TTC549 (cell line): ENCODE measurements around the gene VGLL4.
A peak's percentile ranks its signal among the peaks of the same experiment; 100 is the strongest.
"Not testable (repeated sequence)": the region's sequence is repeated elsewhere in the genome, so short reads cannot be mapped to it uniquely, and the experiment has no call there.

ENCODE experiments used
- FAIRE-seq: peaks from 2 replicates; lab custom pipeline; 2012; peaks lifted over from hg19 to GRCh38; lab: Jason Lieb, UNC

The VGLL4 gene, protein sequence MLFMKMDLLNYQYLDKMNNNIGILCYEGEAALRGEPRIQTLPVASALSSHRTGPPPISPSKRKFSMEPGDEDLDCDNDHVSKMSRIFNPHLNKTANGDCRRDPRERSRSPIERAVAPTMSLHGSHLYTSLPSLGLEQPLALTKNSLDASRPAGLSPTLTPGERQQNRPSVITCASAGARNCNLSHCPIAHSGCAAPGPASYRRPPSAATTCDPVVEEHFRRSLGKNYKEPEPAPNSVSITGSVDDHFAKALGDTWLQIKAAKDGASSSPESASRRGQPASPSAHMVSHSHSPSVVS

DNA sequence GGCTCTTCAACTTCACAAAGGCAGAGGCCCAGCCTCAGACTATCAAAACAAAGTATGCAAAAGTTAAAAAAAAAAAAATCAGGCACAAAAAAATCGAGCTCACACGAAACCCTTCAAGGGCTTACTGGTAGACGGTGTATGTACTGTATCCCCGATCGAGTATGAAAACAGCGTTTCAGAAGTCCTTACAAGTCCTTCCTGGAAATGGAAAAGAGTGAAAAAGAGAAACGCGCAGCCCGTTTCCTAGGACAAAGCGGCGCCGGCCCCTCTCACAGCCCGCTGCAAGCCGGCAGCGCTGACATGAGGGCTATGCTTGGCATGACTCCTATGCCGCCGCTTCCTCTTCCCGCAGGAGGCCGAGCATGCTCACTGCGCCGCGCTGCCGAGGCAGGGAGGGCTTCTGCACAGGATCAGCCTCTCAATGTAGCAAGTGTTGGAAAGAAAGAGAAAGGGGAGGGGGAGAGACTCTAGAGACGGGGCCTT, at the start of gene VGLL4:
VGLL4 (minus strand) TSS at position 311 of the 483 bp plus-strand sequence. CDS start 397 bp downstream, outside the sequence.
- peak; percentile 29 for FAIRE-seq

DNA sequence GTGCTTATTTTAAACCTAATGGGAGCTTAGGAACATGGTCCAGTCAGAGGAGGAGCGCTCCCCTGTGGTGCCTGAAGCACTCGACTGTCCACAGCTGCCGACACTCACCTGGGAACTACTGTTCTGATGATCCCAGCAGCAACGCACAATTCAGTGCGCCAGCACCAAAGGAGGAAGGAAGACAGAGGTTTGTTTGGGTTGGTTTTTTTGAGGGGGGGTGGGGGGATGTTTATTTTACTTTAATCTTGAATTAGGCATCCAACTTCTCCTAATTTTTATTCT, 48.8 kb upstream of the VGLL4 start:
- no peak for FAIRE-seq

DNA sequence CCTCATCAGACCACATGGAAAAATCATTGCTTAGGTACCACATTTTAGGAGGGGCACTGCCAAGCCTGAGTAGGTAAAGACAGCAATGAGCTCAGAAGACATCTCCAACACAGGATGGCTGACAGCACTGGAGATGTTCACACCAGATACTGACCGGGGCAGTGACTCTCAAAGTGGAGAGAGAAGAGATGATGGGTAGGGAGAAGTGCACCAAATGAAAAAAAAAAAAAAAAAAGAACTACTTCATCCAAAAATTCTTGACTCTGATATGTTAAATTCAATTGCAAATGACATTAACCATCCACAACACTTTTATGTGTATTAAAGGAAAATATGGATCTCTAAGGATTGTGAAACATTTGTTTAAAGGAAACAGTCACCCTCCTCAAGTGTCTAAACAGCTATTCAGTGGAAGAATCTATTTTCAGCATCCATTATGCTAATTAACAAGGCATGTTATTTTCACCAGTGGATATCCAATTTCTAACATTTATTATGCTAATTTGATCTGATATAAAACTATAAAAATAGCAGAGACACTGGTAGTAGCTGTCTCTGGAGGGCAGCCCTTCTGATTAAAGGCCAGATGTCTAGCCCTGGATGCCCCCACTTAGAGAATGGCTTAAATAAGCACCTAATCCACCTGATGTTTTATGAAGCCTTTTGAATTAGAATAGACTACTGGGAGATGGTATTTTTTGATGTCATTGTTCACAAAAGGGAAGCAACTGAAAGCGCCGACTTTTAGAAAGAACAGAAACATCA, 48.2 kb upstream of the VGLL4 start:
- FAIRE-seq: no peak

DNA sequence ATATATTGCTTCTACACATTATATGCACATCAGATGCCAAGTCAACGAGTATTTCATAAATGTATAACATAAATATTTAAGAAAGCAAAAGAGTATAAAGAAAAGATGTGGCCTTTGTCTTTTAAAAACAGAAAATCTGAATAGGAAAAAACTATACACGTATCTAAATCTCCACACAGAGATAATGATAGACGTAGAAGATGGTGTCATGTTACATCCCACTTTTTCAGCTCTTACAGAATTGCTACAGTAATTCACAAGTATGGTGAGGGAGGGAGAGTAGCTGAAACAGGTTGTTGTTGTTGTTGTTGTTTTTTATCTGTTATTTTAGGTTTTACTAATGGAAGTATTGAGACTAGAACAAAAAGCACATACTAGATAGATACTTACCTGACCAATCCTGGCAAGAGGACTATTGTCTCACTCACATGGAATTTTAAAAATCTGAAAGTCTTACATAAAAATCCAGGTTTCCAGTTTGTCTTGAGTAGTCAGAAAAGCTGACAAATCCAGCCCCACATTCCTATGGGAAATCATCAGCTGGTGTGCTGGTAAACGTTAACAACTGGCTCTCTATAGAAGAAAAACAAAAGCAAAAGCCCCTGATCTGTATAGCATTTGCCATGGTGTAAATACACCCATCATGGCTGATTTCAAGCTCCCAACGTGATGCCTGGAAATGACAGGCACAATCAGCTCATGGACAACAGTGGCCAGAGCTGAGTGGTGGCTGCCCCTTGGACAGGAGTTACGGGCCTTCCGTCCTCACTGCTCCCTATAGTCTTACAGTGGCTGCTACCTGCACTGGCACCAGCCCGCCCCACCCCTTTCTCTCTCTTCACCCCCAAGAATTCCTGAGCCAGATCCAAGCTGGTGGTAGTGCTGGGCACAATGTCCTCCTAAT, 47.4 kb upstream of the VGLL4 start:
- no peak for FAIRE-seq

DNA sequence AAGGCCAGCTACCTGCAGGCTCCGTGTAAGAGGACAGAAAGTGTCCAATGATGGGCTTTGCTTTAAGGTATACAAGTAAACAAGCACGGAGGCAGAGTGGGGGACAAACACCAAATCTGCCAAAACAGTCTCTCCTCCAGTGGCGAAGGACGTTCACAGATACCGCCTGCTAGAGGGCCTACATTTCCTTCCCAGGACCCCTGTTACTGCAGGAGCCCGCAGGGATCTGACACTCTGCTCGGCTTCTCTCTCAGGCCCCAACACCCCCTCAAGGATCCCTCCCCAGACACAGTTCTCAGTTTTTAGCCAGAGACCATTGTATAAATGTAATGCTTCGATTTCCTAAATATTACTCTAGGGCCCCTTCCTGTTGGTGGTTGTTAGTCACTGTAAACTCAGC, 46.0 kb upstream of the VGLL4 start:
- FAIRE-seq: no peak

DNA sequence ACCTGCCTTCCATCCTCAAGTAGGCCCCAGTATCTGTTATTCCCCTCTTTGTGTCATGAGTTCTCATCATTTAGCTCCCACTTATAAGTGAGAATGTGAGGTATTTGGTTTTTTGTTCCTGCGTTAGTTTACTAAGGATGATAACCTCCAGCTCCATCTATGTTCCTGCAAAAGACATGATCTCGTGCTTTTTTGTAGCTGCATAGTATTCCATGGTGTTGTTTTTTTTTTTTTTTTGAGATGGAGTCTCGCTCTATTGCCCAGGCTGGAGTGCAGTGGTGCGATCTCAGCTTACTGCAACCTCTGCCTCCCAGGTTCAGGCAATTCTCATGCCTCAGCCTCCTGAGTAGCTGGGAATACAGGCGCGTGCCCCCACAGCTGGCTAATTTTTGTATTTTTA, 41.3 kb upstream of the VGLL4 start:
- not testable (repeated sequence) for FAIRE-seq

DNA sequence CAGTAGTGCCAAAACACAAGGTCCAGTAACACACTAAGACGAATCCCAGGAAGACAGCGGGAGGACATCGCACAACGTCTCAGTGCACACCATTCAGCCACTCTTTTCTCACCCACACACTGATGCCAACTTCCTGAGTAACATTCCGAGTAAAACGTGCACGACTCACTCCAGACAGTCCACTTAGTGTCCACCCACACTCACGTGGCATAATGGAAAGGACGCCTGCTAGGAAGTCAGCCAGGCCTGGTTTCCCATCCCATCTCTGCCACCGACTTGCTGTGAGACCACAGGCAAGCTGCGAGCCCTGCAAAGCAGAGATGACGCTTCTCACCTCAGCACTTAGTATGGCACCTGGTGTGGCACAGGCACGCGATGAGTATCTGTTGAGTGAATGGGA, 36.8 kb upstream of the VGLL4 start:
- no peak for FAIRE-seq

DNA sequence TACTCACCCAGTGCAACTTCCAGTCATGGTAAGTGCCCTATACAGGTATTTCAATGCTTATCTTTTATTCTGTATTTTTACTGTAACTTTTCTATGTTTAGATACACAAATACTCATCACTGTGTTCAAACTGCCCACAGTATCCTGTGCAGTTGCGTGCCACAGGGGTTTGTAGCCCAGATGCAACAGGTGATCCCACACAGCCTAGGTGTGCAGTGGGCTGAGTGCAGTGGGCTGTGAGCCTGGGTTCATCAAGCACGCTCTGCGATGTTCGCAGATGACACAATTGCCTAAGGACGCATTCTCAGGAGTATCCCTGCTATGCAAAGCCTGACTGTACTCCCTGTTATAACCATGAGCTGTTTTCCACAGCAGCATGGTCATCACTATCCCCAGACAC, 36.2 kb upstream of the VGLL4 start:
- FAIRE-seq: no peak

DNA sequence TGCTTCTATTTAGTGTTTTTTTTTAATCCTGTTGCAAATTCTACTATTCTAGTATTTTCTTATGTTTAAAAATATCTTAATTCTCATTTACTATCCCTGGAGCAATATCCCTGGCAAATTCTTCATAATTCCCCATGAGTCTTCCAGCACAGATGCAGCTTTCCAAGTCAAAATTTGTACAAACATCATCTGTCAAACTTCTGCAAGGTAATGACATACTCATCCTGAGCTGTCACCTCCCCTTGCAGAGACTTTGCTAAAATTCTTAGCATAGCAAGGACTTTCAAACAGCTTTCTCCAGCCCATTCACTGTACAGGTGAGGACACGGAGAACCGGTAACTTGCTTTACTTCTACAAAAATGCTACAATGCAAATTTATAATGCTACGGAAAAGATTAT, 28.6 kb upstream of the VGLL4 start:
- FAIRE-seq: no peak

DNA sequence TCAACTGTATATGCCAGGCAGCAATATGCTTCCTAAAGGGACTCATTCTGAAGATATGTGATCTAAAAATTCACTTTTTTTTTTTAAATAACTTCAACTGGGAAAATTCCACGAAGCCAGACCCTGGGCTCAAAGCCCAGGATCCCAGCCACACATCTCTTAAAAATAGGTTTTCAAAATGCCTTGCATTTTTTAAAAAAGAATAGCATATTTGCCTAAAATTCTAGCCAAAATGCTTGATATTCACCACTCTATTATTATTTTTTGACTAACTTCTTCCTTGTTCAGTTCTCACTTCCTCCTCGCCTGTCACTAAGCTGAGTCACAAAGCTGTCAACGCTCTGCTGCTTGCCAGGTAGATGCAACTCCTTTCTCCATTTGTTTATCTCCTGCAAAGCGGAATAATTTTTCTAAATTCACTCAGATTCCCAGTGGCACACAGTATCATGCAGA, 28.0 kb upstream of the VGLL4 start:
- FAIRE-seq: no peak

DNA sequence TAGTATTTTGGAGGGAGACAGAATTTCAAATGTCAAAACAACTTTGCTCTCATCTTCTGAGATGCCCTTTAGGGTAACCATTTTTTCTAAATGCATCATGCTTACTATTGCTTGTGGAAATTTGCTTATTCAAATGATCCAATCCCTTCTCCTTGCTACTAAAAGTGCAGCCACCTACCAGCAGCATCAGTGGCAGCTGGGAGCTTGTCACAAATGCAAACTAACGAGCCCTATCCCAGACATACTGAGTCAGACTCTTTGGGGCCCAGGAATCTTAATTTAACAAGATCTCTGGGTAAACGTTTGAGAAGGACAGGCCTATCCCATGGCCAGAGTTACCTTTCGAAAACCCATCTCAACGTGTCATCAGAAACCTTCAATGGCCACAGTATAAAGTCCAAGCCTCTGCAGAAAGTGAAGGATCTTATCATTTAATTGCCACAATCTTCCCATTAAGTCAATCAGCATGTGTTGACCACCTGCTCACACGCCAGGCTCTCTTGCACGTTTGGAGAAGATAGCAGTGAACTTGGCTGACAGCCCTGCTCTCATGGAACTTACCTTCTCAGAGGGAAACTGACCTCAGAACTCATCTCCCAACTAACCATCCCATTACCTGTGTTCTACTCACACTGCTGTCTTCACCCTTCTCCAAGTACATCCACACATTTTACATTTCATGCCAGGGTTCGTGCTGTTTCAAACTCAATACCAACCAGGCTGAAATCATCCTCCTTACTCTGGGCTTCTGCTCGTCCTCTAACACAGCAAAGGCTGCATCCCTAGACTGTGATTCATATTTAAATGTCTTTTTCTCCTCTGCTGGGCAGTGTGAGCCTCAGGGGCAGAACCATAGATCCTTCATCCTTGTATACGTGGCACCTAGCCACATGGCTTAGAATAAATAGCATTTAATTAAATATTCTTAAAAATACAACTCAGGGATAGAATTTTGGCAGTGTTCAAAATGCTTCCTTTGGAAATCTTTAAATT, 24.8 kb upstream of the VGLL4 start:
- no peak for FAIRE-seq

DNA sequence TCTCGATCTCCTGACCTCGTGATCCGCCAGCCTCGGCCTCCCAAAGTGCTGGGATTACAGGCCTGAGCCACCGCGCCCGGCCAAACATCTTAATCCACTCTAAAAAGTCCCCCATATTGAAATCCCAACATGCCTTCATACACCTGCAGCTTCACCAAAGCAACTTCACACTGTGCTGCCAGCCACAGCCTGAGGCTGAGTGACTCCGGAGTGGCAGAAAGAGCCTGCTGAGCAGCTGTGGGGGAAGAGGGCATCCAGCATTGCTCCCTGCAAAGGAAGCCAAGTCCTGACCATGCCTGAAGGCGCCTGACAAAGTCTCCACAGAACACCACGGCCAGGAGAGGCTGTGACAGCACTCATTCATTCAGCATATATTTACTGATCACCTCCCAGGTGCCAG, 21.6 kb upstream of the VGLL4 start:
- FAIRE-seq: no peak

DNA sequence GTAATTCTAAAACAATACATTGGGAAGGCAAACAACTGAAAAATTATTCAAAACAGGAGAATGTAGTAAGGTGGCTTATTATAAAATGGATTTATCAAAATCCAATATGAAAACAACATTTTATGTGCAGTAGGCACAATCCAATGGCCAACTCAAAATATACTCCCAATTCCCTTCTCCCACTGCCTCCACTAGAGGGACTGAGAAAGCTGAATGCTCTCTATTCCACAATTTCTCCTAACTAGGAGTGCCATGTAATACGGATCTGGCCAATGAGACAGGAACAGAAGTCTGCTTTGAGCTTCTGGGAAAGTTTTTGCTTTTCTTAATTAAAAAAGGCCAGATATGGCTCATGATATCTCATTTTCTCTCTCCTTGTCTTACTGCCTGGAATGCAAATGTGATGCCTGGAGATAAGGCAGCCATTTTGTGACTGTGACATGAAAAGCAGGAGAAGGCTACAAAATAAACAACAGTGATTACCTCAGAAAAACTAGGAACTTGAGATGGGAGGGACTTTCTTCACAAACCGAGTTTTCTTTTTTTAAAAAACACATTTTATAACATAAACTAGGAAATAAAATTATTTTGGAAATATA, 18.8 kb upstream of the VGLL4 start:
- no peak for FAIRE-seq

DNA sequence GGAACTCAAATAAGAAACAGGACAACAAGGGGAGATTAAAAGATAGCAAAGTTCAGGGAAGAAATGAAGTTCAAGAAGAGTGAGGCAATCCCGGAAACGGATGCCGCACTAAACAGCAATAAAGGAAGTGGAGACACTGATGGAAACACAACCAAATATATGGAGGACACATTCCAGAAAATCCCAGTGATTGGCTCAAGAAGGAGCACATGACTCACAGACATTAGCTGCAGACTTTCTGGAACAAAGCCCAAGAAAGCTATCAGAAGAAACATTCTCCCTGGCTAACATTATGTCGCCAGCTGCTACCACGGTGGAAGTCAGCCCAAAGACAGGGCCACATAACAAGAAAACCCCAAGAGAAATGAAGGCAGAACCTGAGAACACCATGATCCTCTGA, 18.1 kb upstream of the VGLL4 start:
- FAIRE-seq: no peak

DNA sequence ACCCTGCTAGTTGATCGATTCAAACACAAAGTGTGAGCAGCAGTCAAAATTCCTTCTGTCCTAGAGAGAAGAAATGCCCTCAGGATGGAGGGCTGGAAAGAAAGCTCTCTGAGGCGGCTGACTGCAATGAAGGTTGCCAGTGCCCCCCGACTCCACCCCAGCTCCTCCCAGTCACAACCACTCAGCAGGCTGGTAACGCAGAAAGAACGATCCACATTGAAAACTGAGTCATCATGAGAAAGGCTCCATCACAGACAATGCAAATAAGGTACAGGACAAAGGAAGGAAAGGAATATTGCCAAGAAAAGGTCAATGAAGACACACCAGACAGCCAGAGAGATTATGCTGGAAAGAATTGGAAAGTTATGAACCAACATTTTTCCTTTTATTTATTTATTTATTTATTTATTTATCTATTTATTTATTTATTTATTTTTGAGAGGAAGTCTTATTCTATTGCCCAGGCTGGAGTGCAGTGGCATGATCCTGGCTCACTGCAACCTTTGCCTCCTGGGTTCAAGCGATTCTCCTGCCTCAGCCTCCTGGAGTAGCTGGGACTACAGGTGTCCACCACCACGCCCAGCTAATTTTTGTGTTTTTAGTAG, 17.4 kb upstream of the VGLL4 start:
- FAIRE-seq: no peak

DNA sequence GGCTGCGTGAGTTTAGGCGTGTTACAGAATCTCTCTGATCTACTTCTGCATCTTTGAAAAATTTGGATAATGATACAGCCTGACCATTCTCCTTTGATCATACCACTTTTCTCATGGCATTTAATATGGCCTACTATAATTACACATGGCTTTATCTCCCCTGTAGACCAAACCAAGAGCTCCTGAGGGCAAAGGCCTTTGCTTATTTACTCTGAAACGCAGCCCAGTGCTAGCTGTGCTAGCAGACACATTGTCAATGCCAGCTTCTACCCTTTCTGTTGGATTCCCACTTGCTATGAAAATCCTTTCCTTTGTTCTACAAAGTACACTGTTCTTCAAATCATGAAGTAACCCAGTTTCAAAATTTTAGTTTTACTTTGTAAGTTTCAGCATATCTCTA, 16.5 kb upstream of the VGLL4 start:
- no peak for FAIRE-seq

DNA sequence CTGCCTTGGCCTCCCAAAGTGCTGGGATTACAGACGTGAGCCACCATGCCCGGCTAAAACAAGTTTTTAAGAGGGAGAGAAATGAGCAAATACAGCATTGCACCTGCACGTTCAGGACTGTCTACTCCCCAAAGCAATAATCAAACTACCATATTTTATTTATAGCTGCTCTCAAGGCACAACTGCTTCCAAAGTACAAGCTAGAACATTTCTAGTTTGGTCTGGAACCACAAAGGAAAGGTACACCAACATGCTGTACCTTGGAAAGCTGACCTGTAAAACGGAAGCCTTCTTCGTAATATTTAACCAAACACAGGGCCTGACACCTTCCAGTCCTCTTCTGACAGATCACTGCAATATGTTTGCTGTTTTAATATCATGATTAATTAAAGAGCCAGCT, 14.5 kb upstream of the VGLL4 start:
- no peak for FAIRE-seq

DNA sequence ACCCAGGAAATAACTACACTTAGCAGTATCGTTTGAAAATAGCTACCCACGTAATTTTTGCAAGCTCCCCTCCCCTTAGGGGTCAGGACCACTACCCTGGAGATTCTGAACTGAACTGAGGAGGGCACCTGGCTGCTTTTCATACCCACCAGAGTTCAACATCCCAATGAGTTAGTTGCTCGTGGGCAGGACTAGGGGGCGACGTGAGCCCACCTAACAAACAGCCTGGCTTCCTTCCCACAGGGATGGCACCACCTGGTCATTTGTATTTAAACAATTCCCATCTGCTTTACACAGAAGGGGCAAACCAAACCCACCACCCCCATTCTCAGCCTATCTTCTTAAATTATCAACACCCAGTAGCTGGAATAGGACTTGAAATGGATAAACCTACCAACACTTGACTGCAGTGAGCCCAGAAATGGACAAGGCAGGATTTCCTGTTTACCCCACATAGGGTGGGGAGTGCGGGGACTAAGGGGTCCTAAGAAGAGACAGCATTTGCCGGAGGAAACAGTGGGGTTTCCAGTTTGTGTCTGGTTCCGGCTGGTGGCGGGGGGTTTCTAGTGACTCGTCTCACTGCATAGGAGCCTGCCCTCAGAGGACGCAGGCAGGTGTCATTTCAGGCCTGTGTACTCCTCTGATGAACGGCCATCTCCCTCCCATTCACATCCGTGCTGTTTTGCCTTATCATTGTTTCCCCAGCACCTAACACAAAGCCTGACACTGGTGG, 11.6 kb upstream of the VGLL4 start:
- FAIRE-seq: no peak

DNA sequence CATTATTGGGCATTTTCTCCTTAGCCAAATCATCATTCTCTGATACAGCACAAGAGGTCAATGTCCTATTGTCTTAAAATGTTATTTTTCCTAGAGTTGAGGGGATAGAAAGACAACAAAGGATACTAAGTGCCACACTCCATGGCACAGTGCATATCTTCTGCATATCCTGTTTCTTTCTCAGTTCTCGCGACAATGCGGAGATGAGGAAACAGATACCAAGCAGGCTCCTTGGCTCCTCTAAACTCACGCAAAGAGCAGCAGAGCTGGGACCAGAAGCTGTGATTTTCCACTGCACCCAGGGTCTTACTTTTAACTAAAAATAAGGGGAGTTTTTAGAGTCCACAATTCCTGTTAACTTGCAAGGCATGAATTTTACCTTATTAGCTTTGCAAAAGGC, 10.5 kb upstream of the VGLL4 start:
- FAIRE-seq: no peak
